ENCODE data around the gene WBP1. TPM values are rescaled to one million over a fixed set of nuclear protein-coding genes. Genes with fewer than 3 reads are reported as not detected.
A peak's percentile ranks its signal among the peaks of the same experiment; 100 is the strongest.
"Not testable (repeated sequence)": the region's sequence is repeated elsewhere in the genome, so short reads cannot be mapped to it uniquely, and the experiment has no call there.

The WBP1 gene
- total RNA-seq, 1 experiment from 2014 or later: 54.8 TPM

DNA sequence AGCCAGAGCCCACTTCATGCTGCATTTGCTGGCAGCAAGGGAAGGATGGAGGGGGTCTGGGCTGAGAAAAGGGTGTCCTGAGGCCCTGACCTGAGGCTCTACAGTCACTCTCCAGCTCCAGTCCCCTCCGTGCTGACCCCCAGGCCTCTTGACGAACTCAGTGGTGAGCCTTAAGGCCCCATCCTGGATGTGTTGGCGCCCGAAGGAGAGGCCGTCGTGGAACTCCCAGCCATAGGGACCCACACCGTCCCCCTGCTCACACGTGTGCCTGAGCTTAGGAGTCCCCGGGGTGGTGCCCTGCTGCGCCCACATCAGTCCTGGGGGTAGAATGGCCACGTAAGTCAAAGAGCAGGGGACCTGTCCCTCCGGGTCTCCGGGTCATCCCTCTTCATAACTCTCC lies 6.2 kb downstream of the WBP1 start:
- Histone ChIP-seq H3K4me1 (0 out of 2 replicates have a peak, but pooled peaks cover 5% of the 10 kb centered on the region), H3K36me3 (ENCODE audit: control insufficient read depth, insufficient read depth, low read length) (peaks cover 4% of the 10 kb centered on the region), H3K4me3 (ENCODE audit: low read depth, low read length) (peak overlapping the region; percentile 92), H3K9me3 (no peaks in the 10 kb centered on the region), H3K27me3 (replicated peaks; ENCODE audit: control insufficient read depth, insufficient read depth, low read length) (no peaks in the 10 kb centered on the region)
- no peak for DNase-seq
- H3K36me3 Mint-ChIP-seq (ENCODE audit: insufficient read depth, unreplicated experiment): peaks cover 46% of the 10 kb centered on the region
- no peaks in the 10 kb centered on the region for H3K9me3 Mint-ChIP-seq (ENCODE audit: unreplicated experiment)
- no TSS peak for BruUV-seq (replicated peaks)
- ChIA-PET CTCF (interaction anchor here (1.8 kb wide), 1 partner anchor 68 kb away, joined by 5 read pairs; no protein-coding TSS in a partner anchor), POLR2A (interaction anchor here (1.1 kb wide), 1 partner anchor 24 kb away, joined by 4 read pairs; no protein-coding TSS in a partner anchor)
- intact Hi-C loops (cut with micrococcal nuclease; ENCODE audit: unreplicated experiment): no loop called here
- TF ChIP-seq, protein P1, sequence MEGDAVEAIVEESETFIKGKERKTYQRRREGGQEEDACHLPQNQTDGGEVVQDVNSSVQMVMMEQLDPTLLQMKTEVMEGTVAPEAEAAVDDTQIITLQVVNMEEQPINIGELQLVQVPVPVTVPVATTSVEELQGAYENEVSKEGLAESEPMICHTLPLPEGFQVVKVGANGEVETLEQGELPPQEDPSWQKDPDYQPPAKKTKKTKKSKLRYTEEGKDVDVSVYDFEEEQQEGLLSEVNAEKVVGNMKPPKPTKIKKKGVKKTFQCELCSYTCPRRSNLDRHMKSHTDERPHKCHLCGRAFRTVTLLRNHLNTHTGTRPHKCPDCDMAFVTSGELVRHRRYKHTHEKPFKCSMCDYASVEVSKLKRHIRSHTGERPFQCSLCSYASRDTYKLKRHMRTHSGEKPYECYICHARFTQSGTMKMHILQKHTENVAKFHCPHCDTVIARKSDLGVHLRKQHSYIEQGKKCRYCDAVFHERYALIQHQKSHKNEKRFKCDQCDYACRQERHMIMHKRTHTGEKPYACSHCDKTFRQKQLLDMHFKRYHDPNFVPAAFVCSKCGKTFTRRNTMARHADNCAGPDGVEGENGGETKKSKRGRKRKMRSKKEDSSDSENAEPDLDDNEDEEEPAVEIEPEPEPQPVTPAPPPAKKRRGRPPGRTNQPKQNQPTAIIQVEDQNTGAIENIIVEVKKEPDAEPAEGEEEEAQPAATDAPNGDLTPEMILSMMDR (IDR thresholded peaks at IDR 0.05; ENCODE audit: insufficient read depth in 1 of 2, low read depth in 1 of 2, low read length in 1 of 2, severe bottlenecking in 1 of 2, unreplicated experiment in 1 of 2): no peak
- H3K27me3 Mint-ChIP-seq (ENCODE audit: insufficient read depth, unreplicated experiment): no peaks in the 10 kb centered on the region
- H3K4me3 Mint-ChIP-seq (ENCODE audit: unreplicated experiment): peak overlapping the region; percentile 99
- H3K4me1 Mint-ChIP-seq (ENCODE audit: low read depth, unreplicated experiment): peaks cover 6% of the 10 kb centered on the region
- peak overlapping the region; percentile 98 for H3K27ac Mint-ChIP-seq (ENCODE audit: unreplicated experiment)

DNA sequence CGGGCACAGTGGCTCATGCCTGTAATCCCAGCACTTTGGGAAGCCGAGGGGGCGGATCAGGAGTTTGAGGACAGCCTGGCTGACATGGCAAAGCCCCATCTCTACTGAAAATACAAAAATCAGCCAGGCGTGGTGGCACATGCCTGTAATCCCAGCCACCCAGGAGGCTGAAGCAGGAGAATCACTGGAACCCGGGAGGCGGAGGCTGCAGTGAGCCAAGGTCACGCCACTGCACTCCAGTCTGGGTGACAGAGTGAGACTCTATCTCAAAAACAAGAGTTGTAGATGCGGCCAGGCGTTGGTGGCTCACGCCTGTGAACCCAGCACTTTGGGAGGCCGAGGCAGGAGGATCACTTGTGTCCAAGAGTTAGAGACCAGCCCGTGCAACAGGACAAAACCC lies 12.5 kb downstream of the WBP1 start:
- BruUV-seq (replicated peaks); H3K36me3 ChIP-seq (ENCODE audit: control insufficient read depth, insufficient read depth, low read length); H3K9me3 ChIP-seq; H3K27me3 ChIP-seq (replicated peaks; ENCODE audit: control insufficient read depth, insufficient read depth, low read length); H3K4me1 Mint-ChIP-seq (ENCODE audit: low read depth, unreplicated experiment); H3K27me3 Mint-ChIP-seq (ENCODE audit: insufficient read depth, unreplicated experiment); DNase-seq; intact Hi-C loops (cut with micrococcal nuclease; ENCODE audit: unreplicated experiment); H3K9me3 Mint-ChIP-seq (ENCODE audit: unreplicated experiment); H3K4me1 ChIP-seq; H3K4me3 ChIP-seq (ENCODE audit: low read depth, low read length): not testable (repeated sequence)
- Mint-ChIP-seq H3K36me3 (ENCODE audit: insufficient read depth, unreplicated experiment) (peaks cover 39% of the 10 kb centered on the region), H3K4me3 (ENCODE audit: unreplicated experiment) (peak overlapping the region; percentile 93), H3K27ac (ENCODE audit: unreplicated experiment) (peak overlapping the region; percentile 51)
- ChIA-PET CTCF (interaction anchor here (1.0 kb wide), 1 partner anchor 9 kb away, joined by 3 read pairs; no protein-coding TSS in a partner anchor), POLR2A (interaction anchor here (1.3 kb wide), 1 partner anchor 28 kb away, joined by 10 read pairs; no protein-coding TSS in a partner anchor)

DNA sequence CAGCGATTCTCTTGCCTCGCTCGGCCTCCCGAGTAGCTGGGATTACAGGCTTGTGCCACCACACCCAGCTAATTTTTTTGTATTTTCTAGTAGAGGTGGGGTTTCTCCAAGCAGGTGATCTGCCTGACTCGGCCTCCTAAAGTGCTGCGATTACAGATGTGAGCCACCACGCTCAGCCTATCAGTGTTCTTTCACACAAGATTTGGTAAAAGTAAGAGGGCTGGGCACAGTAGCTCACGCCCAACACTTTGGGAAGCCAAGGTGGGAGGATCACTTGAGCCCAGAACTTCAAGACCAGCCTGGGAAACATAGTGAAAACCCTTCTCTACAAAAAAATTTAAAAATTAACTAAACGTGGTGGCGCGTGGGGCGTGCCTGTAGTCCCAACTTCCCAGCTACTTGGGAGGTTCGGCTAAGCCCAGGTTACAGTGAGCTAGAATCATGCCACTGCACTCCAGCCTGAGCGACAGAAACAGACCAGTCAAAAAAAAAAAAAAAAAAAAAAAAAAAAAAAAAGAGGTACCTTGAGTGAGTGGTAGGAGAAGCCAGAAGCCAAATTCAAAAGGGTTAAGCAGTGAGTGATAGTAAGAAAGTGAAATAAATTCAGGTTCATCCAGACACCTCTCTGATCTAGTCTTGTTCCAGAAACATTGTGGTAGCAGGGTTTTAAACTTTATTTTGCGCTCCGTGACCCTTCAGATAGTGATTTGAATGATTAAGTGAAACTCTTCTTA lies 13.3 kb downstream of the WBP1 start:
- ChIA-PET CTCF (interaction anchor here (0.6 to 1.0 kb wide), 2 partner anchors 10 to 32 kb away, joined by 3 read pairs; no protein-coding TSS in a partner anchor), POLR2A (interaction anchor here (0.7 to 1.3 kb wide), 3 partner anchors 18 to 31 kb away, joined by 4 to 10 read pairs (median 5); no protein-coding TSS in a partner anchor)
- Mint-ChIP-seq H3K9me3 (ENCODE audit: unreplicated experiment) (no peaks in the 10 kb centered on the region), H3K27me3 (ENCODE audit: insufficient read depth, unreplicated experiment) (no peaks in the 10 kb centered on the region), H3K4me1 (ENCODE audit: low read depth, unreplicated experiment) (peaks cover 8% of the 10 kb centered on the region), H3K27ac (ENCODE audit: unreplicated experiment) (peak overlapping the region; percentile 95), H3K36me3 (ENCODE audit: insufficient read depth, unreplicated experiment) (peaks cover 45% of the 10 kb centered on the region), H3K4me3 (ENCODE audit: unreplicated experiment) (peak overlapping the region; percentile 93)
- Histone ChIP-seq H3K4me3 (ENCODE audit: low read depth, low read length) (peak overlapping the region; percentile 65), H3K36me3 (ENCODE audit: control insufficient read depth, insufficient read depth, low read length) (no peaks in the 10 kb centered on the region), H3K27me3 (replicated peaks; ENCODE audit: control insufficient read depth, insufficient read depth, low read length) (no peaks in the 10 kb centered on the region), H3K4me1 (peaks cover 4% of the 10 kb centered on the region; the same call in 1 of the 2 replicates), H3K9me3 (no peaks in the 10 kb centered on the region)
- intact Hi-C loops (cut with micrococcal nuclease; ENCODE audit: unreplicated experiment): loop anchor here (1.0 kb wide), 4 partner anchors 12 to 116 kb away; partner anchors contain the start of genes AUP1, HTRA2, TTC31 and WBP1
- BruUV-seq (replicated peaks): no TSS peak
- no peak for DNase-seq
- TF ChIP-seq, protein P1 (IDR thresholded peaks at IDR 0.05; ENCODE audit: insufficient read depth in 1 of 2, low read depth in 1 of 2, low read length in 1 of 2, severe bottlenecking in 1 of 2, unreplicated experiment in 1 of 2): no peak

Data from Caco-2 (cell line).